Activated T-cell treated with anti-CD3 and anti-CD28 coated beads, Interleukin-2, amount 50 U/mL, for 48 hours (primary cell): ENCODE results near the gene MSX1.

Source experiments
- DNase-seq, 2 experiments: peaks; one replicate each; pipeline ENCODE4 v3.0.0-alpha.2; 2020

The MSX1 gene

DNA sequence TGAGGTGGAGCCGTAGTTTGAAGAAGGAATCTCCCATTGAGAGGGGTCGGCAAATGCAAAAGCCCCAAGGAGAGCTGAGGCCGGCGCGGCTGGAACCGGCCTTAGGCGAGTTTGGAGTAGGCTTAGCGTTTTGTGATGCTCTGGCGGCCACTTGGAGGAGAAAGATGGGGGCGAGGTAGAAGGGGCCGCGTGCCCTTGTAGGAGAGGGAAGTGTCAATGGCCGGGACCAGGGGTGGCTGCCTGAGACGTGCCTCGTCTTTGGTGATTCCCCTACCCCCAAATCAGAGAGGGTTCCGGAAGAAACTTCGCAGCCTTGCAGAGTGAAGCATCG, 11.7 kb downstream of the MSX1 start:
- DNase-seq: peak in 1 of 2 experiments; percentile 23

DNA sequence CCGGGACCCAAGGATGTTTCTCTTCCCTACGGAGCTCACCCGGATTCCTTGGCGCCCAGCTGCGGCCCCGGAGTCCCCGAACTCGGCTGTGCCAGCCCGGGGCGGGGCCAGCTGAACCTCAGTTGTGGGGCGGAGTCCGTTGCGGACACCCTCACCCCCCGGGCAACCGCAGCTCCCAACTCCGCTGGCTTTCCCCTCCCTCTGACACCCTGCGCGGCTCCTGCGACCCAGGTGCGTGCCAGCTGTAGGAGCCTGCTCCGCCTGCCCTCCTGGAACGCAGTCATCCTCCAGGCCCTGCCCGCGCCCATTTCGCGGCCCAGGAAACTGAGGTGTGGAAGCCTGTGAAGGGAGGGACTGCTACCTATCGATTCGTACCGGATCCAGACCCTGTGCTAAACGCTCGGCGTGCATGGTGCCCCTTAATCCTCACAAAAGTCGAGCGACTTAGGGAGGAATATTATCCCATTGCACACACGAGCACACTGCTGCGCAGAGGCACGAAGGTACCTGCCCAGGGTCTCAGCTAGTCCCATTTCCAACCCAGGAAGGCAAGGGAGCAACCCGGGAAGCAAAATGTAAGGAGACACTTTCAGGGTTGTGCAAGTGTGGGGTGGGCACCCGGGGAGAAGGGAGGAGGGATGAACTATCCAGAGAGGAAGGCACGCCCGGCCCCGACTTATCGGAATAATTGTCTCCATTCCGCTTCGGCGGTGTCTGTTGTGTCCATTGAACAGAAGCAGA, 12.3 kb downstream of the MSX1 start:
- peak in 1 of 2 experiments; percentile 26 for DNase-seq

DNA sequence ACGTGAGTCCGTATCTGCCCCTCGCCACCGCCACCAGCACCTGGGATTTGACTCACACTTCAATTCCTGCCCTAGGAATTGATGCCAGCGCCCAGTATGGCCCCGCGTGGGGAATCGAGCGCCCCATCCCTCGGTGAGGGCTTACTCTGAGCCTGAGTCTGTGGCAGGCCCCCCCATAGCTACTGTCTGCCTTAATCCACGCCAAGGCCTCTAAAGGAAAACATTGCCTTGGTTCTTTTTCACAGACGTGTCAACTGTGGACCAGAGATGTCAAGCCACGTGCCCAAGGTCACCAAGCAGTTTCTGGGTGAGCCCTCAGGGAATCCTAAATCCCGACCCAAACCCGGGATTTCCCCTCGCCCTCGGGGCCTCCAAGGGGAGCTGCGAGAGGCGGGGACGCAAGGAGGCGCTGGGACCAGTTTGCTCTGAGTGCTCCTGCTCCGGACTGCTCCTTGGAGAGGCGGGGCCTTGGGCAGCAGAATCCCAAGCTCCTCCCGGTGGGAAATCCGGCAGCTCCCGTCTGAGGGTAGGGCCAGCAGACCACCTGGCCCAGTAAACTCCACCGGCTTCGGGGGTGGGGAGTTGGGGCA, 12.9 kb downstream of the MSX1 start:
- DNase-seq: no peak

DNA sequence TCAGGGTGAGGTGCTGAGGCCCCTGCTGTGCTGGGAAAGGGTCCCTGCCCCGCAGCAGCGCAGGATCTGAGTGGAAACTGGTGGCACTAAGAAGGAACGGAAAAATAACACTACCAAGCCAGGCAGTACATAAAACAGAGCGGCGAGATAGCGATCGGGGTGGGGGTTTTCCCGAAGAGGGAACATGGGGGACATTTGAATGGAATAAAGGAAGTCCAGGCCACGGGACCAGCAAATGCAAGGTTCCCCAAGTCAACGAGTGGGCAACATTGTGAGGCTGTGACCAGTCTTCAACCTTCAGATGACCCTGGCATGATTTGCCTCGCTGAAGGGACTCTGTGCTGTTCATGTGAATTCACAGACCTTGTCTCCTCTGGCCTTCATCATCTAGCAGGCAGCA, 13.7 kb downstream of the MSX1 start:
- DNase-seq: no peak

DNA sequence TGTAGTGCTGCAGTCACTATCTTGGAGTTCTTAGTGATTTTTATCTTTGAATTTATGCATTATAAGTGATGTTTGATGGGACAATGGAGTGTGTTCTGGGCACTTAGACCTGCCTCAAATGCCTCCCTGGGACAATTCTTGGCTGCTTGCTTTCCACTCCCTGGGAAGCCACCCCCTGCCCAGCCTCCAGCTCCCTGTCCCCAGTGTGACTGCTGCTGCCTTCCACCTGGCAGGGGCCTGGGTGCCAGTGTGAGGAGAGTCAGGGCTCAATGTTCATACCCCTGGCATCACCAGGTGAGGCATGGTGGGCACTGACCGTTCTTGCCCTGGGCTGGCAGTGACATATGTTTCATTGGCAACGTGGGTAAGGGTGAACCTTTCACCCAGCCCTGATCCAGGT, 14.8 kb downstream of the MSX1 start:
- DNase-seq: no peak

DNA sequence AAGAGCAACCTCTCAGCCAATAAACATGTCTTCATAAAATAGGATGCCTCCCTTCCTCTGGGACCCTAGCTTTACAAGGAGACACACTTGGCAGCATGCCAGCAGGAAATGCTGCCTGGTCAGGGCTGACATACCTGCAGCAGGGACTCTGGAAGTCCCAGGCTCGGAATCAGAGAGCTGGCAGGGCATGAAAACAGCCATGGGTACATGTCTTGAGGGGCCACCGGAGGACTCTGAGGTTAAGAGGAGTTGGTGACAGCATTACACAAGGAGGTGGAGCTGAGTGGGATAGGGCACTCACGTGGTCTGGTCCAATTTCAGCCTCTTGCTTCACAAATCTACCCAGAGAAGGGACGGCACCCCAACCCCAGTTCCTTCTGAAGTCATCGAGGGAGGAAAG, 15.7 kb downstream of the MSX1 start:
- DNase-seq: no peak

DNA sequence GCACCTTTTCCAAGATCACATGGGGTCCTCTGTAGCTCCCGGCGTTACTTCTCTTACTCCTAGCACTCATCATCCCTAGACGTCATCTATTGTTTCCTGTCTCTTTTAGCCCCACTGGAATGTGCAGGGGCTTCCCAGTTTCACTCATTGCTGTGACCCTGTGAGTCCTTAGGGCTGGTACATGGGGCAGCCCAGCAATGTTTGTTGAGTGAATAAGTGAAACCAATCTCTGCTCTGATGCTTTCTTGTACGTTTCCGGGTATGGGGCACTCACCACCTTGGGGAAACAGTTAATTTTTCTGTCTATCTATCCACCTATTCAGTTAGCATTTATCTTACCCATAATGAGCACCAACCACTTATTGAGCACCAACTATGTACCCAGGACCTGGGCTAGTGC, 16.1 kb downstream of the MSX1 start:
- no peak for DNase-seq

DNA sequence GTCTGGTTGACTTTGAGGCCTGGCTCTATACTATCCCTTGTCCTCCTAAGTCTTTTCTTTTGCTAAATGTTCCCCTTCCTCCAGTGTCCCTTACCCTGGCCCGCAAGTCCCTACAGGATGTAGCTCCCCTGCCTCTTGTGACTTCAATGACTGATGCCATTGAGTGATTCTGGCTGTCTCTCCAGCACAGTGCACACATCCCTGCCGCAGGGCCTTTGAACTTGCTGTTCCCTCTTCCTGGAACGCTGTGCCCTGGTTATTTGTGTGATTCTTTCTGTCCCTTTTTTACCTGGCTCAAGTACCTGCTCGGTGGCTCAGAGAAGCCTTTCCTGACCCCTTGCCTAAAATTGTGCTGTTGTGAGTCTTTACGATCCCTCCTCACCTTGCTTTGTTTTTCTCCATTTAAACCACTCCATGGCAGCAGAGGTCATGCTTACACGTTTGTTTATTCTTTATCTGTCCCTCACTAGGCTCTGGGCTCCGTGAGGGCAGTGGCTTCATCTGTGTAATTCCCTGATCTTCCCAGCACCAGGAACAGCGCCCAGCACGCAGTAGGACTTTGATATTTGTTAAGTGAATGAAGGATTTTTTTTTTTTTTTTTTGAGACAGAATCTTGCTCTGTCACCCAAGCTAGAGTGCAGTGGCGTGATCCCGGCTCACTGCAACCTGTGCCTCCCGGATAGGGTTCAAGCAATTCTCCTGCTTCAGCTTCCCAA, 17.6 kb downstream of the MSX1 start:
- DNase-seq: no peak

DNA sequence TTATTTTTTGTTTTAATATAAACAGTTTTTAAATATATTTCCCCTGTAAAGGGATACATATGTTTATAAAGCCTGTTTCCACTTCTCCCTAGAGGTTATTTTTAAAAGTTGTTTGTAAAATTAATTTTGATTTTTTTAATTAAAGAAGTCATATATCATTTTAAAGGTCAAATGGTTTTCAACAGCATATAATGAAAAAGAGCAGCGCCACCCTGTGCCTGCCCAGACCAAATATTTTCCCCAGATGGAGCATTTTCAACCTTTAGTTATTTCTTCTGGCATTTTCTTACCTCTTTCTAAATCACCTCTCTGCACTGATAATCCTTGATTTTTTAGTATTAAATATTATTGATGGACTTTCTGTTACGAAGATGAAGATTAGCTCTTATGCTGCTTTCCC, 21.0 kb downstream of the MSX1 start:
- no peak for DNase-seq

DNA sequence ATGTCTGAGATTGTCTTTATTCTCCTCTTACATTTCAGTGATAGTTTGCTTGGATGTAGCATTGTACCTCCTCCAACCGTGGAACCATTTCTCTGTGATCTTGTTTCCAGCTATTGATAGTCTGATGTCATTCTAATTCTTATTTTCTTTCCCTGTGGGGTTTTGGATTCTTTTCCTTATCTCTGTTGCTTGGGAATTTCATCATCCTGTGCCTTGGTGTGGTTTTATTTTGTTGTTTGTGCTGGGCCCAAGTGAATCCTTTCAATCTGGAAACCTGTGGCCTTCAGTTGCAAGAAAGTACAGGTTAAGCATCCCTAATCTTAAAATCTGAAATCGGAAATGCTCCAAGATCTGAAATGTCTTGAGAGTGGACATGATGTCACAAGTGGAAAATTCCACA, 22.0 kb downstream of the MSX1 start:
- no peak for DNase-seq

DNA sequence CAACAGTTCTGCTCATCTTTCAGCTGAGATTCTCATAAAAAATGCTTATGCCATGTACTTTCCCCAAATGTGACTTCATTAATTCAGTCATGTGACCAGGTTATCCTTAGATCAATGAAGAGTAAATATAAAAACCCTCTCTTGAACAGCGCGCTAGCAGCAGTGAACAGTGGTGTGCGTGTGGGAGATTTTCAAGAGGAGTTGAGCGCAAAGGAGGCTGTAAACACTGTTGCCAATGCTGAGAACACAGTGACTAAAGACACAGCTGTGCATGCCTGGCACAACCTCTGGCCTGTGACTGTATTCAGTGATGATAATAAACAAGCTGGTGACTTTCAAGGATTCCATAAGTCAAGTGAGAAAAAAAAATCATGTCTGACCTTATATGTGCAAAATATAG, 25.1 kb downstream of the MSX1 start:
- DNase-seq: no peak

DNA sequence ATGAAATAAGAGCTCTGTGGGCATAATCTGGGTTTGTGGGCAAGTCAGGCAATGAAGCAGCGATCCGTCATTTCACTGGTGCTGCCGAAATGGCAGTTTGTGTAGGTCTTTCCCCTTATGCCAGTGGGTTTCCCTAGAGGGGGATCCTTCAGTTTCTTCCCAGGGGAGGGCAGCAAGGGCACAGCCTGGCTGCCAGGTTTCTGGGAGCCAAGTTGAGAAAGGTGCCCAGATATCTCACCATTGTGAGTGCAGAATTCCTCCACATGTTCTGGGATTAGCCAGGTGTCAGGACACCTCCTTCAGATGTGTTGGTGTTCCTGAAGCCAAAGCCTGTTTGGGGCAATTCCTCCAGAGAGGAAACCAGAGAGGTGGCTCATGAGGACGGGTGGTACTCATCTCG, 28.0 kb downstream of the MSX1 start:
- DNase-seq: no peak

DNA sequence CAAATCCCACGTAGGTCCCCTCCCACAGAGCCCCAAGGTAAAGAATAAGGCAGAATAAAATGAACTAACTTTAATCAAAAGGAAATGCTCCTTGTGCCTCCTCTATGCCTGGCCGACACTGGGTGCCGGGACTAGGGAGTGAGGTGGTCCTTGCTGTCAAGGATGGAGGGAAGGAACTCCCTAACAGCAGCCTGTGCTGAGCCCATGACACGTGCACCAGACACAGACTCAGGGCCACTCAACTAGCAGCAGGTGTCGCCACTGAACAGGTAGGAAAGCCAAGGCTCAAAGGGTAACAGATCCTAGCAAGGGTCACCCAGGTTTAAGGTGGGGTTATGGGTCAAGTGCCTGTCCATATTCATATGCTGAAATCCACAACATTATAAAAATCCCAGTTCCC, 29.2 kb downstream of the MSX1 start:
- no peak for DNase-seq

DNA sequence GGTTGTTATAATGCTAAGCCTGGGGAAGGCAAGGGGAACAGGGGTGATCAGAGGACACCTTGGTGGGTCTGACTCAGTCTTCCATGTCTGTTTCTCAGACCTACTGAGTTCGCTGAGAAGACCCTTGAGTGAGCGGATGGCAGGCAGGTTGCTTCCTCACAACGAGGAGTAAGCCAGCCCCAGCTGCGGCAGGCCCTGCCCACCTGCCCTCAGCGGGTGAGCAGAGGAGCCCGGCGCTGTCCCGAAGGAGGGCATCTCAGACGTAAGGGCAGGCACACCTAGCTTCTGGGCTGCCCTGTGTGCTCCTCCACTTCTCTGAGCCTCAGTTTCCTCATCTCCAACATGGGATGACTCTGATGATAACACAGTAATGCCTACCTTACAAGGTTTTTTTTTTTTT, 30.3 kb downstream of the MSX1 start:
- DNase-seq: no peak

DNA sequence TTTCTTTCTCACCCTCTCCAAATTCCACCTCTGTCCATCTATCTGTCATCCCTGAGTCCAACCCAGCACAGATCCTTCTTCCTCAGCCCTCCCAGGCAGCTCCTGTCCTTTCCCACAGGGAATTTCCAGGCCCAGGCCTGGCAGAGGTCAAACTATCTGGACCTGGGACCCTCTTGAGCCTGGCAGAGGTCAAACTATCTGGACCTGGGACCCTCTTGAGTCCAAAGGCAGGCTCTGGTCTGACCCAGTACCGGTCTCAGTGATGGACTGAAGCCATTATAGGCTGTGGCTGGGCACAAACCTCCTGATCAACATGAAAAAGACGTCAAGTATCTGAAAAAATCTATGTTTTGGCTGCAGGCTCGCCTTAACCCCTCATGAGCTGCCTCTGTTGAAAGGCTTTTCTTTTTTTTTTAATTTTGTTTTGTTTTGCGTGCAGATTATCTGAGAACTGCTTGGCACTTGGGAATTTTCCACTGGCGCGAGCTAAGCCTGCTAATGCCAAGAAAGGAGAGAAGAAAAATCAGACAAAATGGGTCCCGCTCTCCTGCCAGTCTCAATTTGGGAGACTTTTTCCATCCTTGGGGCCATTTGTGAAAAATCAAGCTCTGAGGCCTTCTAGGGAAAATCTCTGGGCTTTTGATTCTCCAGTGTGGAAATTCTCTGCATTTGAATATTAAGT, 31.2 kb downstream of the MSX1 start:
- DNase-seq: no peak

DNA sequence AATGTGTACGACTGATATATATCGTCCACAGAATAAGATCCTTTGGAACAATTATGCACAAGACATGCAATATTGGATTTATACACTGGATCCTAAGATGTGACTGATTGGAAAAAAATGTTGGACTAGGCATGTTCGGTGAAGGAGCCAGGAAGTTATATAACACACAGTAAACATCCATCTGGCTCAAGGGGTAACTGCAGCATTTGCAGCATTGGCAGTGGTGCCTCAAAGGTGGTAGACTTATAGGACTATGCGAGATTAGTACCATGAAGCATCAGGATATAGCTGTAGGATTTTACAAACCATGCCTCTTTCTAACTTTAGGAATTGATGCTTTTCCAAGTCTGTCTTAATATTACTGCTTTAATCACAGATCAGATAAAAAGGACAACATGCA, 34.3 kb downstream of the MSX1 start:
- no peak for DNase-seq

DNA sequence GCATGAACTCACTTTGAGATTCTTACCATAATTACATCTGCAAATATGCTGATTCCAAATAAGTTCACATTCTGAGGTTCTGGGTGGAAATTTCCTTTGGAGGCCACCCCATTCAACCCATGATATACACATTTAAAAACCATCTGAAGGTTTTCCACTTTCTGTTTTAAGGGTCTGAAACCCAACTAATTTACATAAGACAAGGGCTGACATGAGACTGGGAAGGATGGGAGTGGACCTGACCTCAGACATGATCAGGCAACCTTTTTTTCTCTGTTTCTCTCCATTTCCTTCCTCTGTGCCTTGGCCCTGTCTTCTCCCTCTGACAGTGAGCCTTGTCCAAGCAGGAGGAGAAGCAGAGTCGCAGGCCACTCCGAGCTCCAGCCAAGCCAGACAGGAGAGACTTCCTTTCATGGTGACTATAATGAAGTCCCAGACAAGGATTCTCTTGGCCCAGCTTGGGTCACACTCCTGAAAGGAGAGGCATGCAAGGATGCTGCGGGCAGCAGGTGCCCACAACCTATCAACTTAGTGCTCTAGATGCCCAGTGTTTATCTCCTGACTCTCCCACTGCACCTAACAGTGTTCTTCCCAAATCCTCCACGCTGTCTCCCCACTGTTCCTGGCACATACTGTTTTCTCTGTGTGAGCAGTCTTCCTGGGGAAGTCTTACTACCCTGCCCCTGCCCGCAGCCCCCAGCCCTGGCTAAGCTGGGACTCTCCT, 39.9 kb downstream of the MSX1 start:
- DNase-seq: no peak

DNA sequence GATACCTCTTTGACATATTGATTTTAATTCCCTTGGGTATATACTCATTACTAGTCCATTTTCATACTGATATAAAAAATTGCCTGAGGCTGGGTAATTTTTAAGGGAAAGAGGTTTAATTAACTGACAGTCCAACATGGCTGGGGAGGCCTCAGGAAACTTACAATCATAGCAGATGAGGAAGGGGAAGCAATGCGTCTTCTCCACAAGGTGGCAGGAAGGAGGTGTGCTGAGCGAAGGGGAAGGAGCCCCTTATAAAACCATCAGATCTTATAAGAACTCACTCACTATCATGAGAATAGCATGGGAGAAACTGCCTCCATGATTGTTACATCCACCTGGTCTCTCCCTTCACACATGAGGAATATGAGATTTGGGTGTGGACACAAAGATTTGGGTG, 42.4 kb downstream of the MSX1 start:
- no peak for DNase-seq

DNA sequence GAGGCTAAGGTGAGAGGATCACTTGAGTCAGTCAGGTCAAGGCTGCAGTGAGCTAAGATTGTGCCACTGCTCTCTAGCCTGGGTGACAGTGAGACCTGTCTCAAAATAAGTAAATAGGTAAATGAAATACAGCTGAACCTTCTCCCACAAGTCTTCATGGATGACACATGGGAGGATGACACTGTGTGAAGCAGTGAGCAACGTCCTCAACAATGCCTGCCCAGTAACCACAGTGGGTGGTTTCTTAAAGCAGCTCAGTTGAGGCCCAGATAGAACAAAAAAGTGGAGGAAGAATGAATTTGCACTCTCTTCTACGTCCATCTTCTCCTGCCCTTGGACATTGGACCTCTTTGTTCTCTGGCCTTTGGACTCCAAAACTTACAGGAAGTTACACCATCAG, 52.7 kb downstream of the MSX1 start:
- DNase-seq: no peak

DNA sequence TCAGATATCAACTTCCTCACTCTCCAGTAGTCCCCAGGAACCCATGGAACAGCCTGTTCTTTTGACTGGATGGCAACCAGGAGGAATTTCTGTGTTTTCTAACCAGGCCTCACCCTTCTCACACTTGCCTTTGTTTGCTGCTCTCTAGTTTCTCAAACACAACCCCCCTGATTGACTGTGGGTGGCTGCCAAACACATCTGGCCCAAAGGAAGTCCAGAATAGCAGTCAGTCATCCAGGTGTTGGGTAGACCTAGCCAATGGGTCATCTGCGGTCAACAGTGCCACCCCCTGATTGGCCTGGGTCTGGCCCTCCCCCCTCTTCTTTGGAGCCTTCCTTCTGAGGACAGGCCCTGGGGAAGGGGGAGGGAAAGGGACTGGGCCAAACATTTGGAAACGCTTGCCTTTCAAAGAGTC, 53.7 kb downstream of the MSX1 start:
- DNase-seq: no peak
